ENCODE measurements around the gene VILL.
"Not testable (repeated sequence)": the region's sequence is repeated elsewhere in the genome, so short reads cannot be mapped to it uniquely, and the experiment has no call there.

The VILL gene

DNA sequence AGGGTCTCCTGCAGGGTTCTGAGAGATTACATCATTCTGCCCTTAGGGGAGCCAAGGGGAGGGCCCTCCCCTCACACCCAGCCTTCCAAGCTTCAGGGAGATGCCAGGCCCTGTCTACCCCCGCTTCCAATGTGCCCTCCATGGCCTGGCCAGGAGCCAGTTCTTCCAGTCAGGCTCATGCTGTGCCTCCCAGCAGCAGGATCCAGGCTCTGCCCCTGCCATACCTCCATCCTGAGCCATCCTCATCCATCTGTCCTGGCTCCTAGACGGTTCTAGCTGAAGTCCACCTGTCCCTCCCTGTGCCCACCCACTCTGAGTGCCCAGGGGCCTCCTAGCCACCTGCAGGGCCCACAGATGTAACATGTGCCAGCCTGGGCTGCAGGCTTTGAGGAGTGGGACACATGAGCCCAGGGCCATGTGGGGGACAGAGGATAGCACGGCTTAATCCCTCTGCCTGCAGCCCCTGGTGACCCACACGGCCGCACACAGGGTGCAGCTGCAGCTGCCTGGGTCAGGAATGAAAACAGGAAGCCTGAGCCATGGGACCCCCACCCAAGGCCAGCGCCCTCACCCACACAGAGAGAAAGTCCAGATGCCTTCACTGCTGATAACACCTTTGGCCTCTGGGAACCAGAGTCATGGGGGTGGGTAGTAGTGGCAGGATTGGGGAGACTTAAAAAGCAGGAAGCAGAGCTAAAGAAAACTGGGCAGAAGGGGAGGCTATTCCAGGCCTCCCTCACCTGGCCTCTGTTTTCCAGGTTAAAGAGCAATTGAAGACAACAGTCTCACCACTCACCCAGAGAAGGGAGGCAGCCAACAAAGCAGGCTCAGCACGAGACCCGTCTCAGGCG lies 27.1 kb downstream of the VILL start:
- no peak for DNase-seq (ENCODE audit: low read depth)

DNA sequence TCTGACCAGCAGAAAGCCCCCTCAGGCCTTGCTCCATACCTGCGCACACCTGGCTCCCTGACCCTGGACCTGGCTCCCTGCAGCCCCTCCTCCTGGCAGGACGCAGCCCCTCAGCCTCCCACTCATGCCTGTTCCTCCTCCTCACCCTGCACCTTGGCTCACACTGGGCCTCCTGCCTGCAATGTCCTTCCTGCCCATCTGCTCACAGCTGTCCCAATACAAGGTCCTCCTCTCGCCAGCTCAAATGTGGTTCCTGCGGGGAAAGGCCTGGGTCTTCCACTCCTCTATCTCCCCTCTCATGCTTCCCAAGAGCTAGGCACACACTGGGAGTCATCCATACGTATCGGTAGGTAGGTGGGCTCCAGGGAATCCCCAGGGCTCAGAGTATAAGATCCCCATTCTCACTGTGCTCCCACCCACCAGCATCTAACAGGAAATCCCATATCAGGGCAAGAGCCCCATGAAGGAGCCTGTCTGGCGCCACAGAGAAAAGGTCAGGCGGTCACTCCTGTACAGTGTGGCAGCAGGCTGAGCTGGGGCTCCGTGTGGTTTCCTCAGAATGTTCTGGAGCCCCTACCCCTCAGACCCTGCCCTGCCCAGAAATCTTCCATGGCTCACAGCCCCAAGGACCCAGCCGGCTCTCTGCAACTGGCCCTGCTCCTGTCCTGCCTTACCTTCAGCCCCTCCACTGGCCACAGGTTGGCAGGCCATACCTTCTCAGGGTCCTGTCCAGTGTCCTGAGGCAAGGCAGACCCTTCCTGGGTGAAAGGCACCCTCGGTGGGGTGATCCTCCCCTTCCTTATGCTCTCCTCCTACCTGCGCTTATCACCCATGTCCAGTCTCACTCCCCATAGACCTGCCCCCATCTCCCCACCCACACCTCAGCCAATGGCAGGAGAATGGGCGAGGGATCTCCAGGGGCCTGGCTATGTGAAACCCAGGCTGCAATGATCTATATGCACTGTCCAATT lies 28.0 kb downstream of the VILL start:
- DNase-seq (ENCODE audit: low read depth) = no peak

DNA sequence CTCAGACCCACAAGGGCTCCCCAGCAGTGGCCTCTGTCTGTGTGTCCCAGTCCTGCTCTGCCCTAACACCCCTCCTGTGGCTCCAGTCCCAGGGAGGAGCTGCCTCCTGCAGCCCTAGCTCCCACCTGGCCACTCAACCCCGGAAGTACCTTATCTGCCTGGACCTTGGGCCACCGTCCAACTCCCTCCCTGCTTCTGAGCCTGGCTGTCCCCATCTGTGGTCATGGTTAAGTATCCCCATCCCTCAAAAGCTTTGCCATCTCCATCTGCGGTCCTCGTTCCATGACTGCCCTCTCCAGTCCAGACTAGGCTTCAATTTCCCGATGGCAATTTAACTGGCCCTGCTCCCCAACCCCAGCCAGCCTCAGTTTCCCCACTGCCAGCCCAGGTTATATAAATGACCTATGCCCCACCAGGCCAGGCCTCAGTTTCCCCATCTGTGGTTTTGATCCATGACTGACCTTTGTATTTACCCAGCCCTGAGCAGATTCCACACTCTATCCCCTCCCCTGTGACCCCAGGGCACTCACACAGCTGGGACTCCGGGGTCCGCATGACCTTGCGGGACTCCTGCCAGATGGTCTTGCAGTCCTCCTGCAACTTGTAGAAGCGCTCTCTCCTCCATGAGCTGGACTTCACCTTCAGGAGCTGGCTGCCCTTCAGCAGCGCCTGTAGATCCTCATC lies 29.2 kb downstream of the VILL start:
- no peak for DNase-seq (ENCODE audit: low read depth)

DNA sequence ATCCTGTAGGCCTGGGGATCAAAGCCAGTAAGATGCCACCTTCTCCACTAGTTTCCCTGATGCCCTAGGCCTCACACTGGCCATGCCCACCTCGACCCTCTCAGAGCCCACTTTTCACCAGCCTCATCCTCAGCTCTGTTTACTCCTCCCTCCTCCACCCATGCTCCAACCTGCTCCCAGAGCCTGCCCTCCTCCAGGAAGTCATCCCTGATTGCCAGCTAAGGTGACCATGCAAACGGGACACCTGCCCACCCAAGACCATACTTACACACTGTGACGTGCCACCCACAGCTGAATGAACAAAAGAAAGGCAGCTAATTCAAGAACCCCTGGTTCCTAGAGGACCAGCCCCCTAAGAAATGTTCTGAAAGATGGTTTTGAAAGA lies 29.7 kb downstream of the VILL start:
- DNase-seq (ENCODE audit: low read depth) = no peak

DNA sequence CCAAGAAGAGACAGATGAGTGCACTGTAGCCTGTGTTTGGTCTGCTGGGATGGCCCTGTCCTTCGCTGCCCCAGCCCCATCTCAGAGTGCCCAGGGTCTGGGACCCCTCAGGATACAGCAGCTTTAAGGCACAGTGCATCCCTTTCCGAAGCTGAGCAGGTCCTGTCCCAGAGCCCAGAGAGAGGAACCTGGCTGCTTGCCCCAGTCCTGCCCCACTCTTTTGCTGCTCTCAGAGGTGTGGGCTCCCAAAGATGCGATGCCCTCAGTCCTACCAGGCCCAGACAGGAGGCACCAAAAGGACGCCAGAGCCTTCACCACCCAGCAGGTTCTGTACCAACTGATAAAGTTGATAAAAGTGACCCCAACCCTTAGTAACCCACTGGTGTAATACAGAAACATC lies 30.6 kb downstream of the VILL start:
- DNase-seq (ENCODE audit: low read depth) = no peak

DNA sequence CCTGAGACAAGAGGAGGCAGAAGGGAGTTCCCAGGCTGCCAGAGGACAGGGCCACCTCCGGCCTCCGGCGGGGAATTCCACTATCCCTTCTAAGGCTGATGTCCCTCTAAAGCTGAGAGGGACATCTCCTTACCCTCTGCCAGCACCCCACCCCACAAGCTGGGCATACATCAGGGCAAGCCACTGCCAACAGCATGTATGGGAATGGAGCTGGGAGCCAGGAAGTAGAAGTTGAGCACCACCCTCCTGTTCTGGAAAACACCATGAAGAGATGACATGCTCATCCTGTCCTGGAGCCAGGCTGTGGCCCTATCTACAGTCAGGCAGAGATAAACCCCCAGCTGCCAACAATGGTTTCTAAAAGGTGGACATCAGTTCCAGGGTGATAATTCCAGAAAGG lies 31.7 kb downstream of the VILL start:
- no peak for DNase-seq (ENCODE audit: low read depth)

DNA sequence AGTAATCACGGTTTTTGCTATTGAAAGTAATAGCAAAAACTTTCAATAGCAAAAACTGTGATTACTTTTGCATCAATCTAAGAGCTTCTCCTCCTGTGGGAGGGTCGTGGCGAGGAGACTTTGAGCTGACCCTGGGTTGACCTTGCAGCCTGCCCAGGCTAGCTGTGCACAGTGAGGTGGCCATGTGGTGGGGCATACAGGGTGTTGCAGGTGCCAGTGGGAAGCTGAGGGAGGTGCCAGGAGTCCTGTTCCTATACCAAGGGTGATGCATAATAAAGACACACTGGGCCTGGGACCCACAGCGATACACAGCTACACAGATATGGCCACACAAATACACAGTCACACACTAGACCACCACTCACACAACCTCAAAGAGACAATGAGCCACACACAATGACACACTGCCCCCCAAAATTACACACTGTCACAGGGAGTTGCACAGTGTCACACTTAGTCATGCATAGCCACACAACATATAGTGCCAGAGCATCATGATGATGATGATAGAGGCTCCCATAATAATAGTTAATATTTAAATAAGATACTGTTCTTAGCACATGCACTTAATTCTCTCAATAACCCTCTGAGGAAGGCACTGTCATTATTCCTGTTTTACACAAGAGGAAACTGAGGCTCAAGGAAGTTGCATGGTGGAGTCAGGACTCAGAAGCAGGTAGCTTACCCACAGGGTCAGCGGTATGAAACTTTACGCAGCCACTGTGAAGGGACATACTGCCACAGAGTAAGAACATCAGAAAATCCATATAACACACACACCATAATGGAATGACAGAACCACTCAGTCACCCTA lies 32.5 kb downstream of the VILL start:
- DNase-seq (ENCODE audit: low read depth) = no peak

DNA sequence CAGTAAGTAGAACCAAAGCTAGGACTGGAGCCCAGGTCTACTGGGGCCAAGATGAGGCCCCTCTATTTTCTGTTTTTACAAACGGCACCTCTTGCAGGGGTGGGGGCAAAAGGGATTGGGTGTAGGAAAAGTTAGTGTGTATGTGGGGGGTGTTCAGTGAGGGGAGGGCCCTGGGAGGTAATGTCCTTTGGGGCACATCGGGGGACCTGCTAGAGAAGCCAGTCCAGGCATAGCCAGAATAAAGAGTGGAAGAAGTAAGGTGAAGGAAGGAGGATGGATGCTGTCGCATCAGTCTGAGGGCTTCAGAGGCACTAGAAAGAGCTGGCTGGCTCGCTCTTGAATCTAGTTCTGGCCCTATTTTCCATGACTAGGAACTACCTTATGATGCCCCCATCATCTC lies 36.3 kb downstream of the VILL start:
- no peak for DNase-seq (ENCODE audit: low read depth)

DNA sequence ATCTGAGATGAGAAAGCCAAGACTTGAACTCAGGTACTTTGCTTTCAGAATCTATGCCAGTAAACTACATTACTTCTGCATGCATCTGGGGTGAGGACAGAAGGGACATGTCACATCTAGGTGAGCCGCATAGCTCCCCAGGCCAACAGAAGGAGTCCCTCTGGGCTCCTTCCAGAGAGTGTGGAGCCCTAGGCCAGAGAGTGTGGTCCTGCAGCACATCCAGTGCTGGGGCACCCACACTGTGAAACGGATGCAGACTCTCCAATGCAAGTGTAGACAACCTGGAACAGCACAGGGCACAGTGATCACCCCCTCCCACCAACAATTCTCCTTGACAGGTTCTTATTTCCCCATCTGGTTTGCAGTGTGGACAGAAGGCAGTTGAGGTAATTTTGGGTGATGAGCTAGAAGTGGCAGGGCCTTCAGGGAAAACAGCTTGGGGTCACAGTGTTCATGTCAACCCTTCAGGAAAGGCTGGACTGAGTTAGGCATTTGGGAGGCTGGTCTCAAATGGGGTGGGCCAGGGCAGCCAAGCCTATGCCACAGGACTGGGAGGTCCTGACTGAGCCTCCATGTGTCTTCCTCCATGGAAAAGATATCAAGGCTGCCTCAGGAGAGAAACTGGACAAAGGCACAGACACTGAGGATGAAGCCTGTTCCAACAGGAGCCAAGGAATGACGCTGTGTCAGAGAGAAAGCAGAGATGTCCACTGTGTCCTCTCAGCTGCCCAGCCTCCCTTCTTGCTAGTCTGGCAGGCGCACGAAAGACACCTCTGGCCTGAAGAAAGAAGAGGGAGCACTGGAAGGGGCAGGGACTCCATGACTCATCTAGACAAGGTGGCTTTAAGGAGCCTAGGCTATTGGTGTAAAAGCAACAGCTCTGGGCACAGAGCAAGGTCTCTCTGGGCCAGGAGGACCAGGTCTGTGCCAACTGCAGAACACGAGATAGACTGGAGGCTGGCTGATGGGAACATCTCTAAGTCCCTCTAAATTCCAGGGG lies 37.2 kb downstream of the VILL start:
- no peak for DNase-seq (ENCODE audit: low read depth)

DNA sequence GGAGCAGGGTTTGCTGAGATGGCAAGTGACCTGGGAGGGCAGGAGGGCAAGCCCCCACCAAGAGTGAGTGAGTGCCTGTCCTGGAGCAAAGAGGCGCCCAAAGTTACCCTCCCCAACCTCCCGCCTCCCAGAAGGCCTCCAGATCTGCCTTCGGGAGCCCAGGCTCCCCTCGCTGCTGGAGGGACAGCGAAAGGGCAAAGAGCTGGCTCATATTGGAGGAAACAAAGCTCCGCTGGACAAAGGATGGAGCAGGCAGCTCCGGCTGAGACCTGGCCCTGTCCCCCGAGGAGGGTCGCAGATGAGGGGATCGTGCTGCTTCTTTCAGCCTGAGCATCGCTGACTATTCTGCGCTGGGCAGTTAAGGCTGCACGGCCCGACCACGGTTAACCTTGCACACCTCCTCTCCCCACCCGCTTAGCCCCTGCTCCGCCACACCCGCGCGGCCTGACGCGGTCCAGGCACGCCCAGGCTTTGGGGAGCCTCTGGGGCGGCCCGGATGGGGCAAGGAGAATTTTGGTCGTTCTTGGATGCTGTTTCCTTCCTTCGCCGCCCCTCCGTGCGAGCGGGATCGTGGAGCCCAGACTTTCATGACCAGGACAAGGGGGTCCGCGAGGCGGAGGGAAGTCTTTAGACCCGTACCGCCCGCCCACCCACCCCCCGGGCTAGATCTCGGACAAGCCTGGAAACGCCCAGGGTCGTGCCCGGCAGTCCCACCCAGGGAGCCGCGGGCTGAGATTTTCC lies 38.2 kb downstream of the VILL start:
- no peak for DNase-seq (ENCODE audit: low read depth)

DNA sequence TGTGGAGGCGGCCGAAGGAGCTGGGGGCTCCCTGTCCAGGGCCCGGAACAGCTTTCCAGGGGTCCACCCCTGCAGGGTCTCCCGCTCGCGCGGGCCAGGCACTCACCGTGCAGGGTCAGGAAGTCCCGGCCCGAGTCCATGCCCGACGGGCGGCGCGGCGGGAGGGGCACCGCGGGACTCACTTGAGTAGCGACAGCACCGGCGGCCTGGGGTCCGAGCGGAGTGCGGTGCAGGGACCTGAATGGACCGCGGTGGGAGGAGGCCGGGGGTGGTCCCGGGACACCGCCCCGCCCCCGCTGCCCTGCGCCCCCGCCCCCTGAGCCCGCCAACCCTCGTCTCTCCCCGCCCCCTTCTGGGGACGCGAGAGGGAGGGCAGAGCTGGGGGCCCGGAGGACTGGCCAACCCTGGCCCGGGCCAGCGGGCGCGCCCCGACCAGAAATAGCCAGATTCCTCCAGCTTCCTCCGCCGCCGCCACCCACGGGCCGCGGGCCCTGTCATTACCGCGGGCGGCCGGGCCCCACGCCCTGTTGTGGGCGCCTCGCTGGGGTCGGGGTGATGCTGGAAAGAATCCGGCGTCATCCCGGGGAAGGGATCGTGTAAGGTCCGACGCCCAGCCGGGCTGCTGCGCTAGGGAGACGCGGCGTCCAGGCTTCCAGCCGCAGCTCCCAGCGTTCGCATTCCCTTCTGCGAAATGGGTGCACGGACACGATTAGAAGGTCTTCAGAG lies 39.0 kb downstream of the VILL start, which contains the start of gene PLCD1:
Gene PLCD1 (minus strand): TSS at position 243 of the 726 bp plus-strand sequence. CDS start 103 bp downstream, at position 140.
- DNase-seq (ENCODE audit: low read depth) = peak; percentile 20

DNA sequence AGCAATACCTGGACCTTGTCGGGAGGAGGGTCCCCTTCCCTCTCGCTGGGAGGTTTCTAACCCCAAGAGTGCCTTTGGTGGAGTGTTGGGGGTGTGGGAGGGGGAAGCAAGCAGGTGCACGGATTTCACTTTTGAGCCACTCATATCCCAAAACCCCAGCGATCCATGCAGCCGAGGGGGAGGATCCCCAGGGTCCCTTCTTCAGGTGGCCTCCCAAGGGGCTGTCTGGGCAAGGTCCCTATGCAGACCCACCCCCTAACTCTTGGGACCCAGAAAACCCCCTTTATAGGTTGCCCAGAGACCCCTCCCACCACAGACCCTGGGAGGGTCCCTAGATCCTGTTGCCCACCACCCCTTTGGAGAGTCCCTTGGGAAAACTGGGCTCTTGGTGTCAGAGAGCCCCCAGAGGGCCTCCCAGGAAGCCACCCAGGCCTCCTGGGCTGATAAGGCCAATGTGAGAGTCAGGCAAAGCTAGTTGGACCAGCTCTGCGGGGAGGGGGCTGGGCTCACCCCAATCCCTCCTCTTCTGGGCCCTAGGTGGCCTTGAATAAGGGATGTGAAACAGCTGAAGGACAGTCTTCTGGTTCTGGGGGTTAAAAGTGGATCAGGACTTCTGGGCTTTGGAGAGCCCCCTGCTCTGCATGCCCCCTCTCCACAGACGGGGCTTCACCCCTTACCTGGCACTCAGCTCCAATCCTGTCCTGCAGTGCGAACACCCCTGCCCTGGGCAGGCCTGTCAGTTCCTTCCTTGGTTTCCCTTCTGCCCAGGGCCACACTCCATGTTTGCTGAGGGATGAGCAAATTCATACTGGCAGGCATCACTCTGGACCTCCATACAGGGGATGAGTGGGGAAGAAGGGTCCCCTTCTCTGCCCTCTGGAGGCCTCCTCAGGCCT lies 39.8 kb downstream of the VILL start:
- no peak for DNase-seq (ENCODE audit: low read depth)

DNA sequence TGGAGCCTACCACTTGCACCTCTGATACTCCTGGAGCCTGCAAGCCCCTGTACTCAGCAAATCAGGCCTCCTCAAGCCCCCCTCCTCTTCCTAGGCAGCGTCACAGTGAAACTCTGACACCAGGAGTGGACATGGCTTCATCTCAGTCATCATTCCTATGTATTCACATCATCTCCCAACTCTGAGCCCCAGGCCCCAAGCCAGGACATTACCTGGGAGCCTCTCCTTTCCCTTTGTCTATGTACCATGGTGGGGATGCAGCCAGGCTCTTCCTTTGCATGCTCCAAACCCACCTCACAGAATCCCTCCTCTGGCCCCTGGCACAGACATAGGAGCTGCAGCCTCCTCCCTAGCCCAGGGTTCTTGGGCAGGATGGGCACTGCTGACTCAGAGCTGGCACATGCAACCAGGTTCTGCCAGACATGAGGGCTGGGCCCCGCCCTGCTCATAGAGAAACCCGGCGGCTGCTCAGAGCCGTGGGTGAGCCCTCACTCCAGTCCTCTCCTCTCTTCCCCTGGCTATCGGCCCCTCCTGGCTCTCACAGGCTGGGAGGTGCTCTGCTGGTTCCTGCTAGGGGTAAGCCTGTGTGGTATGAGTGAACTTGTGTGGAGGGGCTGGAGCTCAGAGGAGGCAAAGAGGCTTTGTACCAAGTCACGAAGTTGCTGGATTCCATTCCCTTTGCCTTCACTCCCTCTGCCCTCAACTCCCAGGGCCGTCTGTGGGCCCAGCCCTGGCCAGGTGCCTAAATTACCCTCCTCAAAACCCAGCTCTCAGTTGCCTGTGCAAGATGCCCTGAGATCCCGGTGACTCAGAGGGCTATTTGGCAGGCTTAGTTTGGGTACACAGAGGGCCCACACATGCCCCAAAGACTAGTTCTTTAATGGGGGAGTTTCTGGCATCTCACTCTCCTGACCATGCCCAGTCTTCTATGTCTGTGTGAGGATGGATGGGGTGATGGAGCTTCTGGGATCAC lies 40.7 kb downstream of the VILL start:
- DNase-seq (ENCODE audit: low read depth) = peak; percentile 47

DNA sequence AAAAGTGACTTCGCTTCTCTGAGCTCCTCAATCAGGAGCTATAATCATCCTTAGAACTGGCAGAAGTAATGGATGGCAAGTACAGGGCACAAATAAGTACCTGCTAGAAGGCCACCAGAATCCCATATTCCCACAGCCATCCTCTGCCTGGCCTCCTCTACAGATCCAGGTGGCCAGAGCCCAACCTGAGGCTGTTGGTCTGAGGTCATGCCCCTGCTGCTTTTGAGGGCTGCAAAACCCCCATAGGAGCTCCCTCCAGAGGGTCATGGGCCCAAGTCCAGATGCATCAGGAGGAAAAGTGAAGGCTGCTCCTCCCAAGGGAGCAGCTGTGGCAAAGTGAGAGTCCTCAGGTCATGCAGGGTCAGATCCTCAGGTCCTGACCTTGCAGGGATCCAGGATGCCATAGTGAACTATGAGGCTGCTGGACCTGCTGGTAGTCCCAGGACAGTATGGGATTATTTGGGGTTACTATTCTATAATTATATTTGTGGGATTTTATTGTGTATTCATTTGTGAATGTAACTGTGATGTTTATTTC lies 41.8 kb downstream of the VILL start:
- DNase-seq (ENCODE audit: low read depth) = no peak

DNA sequence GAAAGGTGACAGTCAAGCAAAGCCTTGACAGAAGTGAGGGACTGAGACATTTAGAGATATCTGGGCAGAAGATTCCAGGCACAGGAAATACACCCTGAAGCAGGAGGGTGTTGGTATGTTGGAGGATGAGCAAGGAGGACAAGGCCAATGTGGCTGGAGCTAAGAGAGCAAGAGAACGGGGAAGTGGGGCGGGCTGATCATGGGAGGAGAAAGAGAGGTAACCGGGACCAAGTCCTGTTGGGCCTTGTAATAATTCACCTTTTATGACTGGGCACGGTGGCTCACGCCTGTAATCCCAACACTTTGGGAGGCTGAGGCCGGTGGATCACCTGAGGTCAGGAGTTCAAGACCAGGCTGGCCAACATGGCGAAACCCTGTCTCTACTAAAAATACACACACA lies 43.0 kb downstream of the VILL start:
- DNase-seq (ENCODE audit: low read depth) = not testable (repeated sequence)

DNA sequence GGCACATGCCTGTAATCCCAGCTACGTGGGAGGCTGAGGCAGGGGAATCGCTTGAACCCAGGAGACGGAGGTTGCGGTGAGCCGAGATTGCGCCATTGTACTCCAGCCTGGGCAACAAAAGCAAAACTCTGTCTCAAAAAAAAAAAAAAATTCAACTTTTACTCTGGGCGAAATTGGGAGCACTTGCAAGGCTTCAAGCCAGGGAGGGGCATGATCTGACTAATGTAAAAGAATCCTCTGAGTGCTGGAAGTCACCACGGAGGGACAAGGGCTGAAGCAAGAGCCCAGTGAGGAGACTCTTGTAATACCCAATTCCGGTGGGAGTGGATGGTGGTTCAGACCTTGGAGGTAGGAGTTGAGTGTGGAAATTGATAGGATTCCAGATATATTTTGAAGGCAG lies 43.7 kb downstream of the VILL start:
- not testable (repeated sequence) for DNase-seq (ENCODE audit: low read depth)

Measured in activated T-cell treated with anti-CD3 and anti-CD28 coated beads for 1 hour (primary cell).